K562 (cell line): ENCODE data around the gene DEDD2. TPM values are rescaled to one million over a fixed set of nuclear protein-coding genes. Genes with fewer than 3 reads are reported as not detected.
A peak's percentile ranks its signal among the peaks of the same experiment; 100 is the strongest.

Experiments used
- CHD2 ChIP-seq: IDR thresholded peaks from 2 replicates; pipeline ENCODE4 v1.6.1; 2011; ENCODE audit warnings: low read depth, low read length
- COPS2 ChIP-seq: fragments of 450-650 bp; conservative IDR thresholded peaks from 2 replicates; pipeline ENCODE4 v1.6.1; 2016; ENCODE audit warnings: mild to moderate bottlenecking, moderate library complexity
- FOXK2 ChIP-seq, 2 experiments: fragments of 450-650 bp; IDR thresholded peaks in 1 of 2; conservative IDR thresholded peaks in 1 of 2; 2 replicates each; pipeline ENCODE4 v1.6.1; 2016; ENCODE audit warnings: low read depth in 2 of 2, mild to moderate bottlenecking in 1 of 2
- HDAC1 ChIP-seq, 2 experiments: fragments of 450-650 bp; IDR thresholded peaks; 2 replicates each; pipeline ENCODE4 v1.6.1; 2016 to 2017; ENCODE audit warnings: inconsistent platforms in 1 of 2, mild to moderate bottlenecking in 1 of 2, moderate library complexity in 1 of 2
- KAT7 ChIP-seq: sonication (generic); formaldehyde crosslinking; IDR thresholded peaks from 2 replicates; pipeline ENCODE4 v1.8.0; 2022; ENCODE audit warnings: missing genetic modification reagents, mild to moderate bottlenecking, borderline replicate concordance
- NR2C1 ChIP-seq, 2 experiments: fragments of 450-650 bp; IDR thresholded peaks; 2 replicates each; pipeline ENCODE4 v1.6.1; 2017; ENCODE audit warnings: mild to moderate bottlenecking in 2 of 2, antibody characterized with exemption in 1 of 2, inconsistent platforms in 1 of 2, missing compliant biosample characterization in 1 of 2, missing genetic modification characterization in 1 of 2
- PHF20 ChIP-seq: fragments of 450-650 bp; IDR thresholded peaks from 2 replicates; pipeline ENCODE4 v1.6.1; 2018; ENCODE audit not compliant: partially characterized antibody
- PRMT5 ChIP-seq: sonication (generic); formaldehyde crosslinking; IDR thresholded peaks from 2 replicates; pipeline ENCODE4 v1.5.0; 2020; ENCODE audit warnings: missing genetic modification reagents
- PTTG1 ChIP-seq: fragments of 450-650 bp; IDR thresholded peaks from 2 replicates; pipeline ENCODE4 v1.6.1; 2016; ENCODE audit warnings: low read depth, mild to moderate bottlenecking, missing genetic modification characterization, missing compliant biosample characterization
- PYGO2 ChIP-seq: fragments of 450-650 bp; IDR thresholded peaks from 2 replicates; pipeline ENCODE4 v1.6.1; 2016; ENCODE audit warnings: mild to moderate bottlenecking, missing genetic modification characterization, moderate library complexity, missing compliant biosample characterization
- RBM14 ChIP-seq: fragments of 200-400 bp; formaldehyde crosslinking; IDR thresholded peaks from 2 replicates; pipeline ENCODE4 v1.6.1; 2018; ENCODE audit warnings: low read depth, mild to moderate bottlenecking, low read length, moderate library complexity, borderline replicate concordance; ENCODE audit not compliant: insufficient read depth
- RUNX1 ChIP-seq: sonication (generic); IDR thresholded peaks from 2 replicates; pipeline ENCODE4 v1.6.1; 2016; ENCODE audit warnings: antibody characterized with exemption, low read depth
- SP1 ChIP-seq: sonication (generic); formaldehyde crosslinking; IDR thresholded peaks from 2 replicates; pipeline ENCODE4 v1.8.1; 2022; ENCODE audit warnings: mild to moderate bottlenecking, missing genetic modification reagents
- ZNF696 ChIP-seq: fragments of 250-450 bp; sonication (Bioruptor Pico); conservative IDR thresholded peaks from 2 replicates; pipeline ENCODE4 v1.4.0; 2020; ENCODE audit warnings: mild to moderate bottlenecking, moderate library complexity
- ZSCAN32 ChIP-seq: fragments of 450-650 bp; formaldehyde crosslinking; IDR thresholded peaks from 2 replicates; pipeline ENCODE4 v1.4.0; 2020; ENCODE audit warnings: mild to moderate bottlenecking, moderate library complexity
- polyA plus RNA-seq, 8 experiments: library from polyadenylated mRNA; depleted of rRNA in 4 of 8; stranded (reverse) in 5 of 8; unstranded in 3 of 8; fragments of >200 nt; fragmentation: Nextera tagmentation in 2 of 8; fragmentation: Illumina TruSeq in 1 of 8; extraction: Ambion mirVana in 2 of 8; extraction: Trizol in 1 of 8; gene quantifications; 2 replicates each; pipeline versions ENCODE4 v1.2.1 to v1.2.3, GENCODE V29; 2011 to 2014; ENCODE audit warnings: inconsistent platforms in 1 of 8, missing spikeins in 1 of 8
- total RNA-seq, 7 experiments: library from RNA; depleted of rRNA in 6 of 7; stranded (reverse); fragments of >200 nt in 6 of 7; fragmentation: Illumina TruSeq in 2 of 7; extraction: Trizol in 2 of 7; gene quantifications; 2 replicates each; pipeline versions ENCODE4 v1.2.1 to v1.2.3, GENCODE V29; 2011 to 2021; ENCODE audit warnings: low replicate concordance in 1 of 7
- TF ChIP-seq, protein P1 (sequence below): fragments of 450-650 bp; formaldehyde crosslinking; IDR thresholded peaks from 2 replicates; pipeline ENCODE4 v1.4.0; 2020; ENCODE audit warnings: mild to moderate bottlenecking, moderate library complexity
- TF ChIP-seq, protein P2 (sequence below): fragments of 200-800 bp; sonication (Bioruptor generic); IDR thresholded peaks from 2 replicates; pipeline ENCODE4 v1.6.1; 2017; ENCODE audit warnings: missing genetic modification characterization, missing compliant biosample characterization
- TF ChIP-seq, protein P3 (sequence below), 2 experiments: fragments of 450-650 bp in 1 of 2; IDR thresholded peaks; 2 replicates each; pipeline ENCODE4 v1.6.1; 2011 to 2017; ENCODE audit warnings: low read depth in 2 of 2, antibody characterized with exemption in 1 of 2, borderline replicate concordance in 1 of 2, low read length in 1 of 2, mild to moderate bottlenecking in 1 of 2, mixed read lengths in 1 of 2; ENCODE audit not compliant: control insufficient read depth in 1 of 2
- TF ChIP-seq, protein P4 (sequence below): fragments of 150-350 bp; conservative IDR thresholded peaks from 2 replicates; pipeline ENCODE4 v1.6.1; 2014; ENCODE audit warnings: low read length

The DEDD2 gene
- total and polyA plus RNA-seq, 9 of the 15 experiments (the other 6 are each of a cell fraction or from before 2014, with no cell fraction given) = 4.3 to 43.0 (median 29.2) TPM

DNA sequence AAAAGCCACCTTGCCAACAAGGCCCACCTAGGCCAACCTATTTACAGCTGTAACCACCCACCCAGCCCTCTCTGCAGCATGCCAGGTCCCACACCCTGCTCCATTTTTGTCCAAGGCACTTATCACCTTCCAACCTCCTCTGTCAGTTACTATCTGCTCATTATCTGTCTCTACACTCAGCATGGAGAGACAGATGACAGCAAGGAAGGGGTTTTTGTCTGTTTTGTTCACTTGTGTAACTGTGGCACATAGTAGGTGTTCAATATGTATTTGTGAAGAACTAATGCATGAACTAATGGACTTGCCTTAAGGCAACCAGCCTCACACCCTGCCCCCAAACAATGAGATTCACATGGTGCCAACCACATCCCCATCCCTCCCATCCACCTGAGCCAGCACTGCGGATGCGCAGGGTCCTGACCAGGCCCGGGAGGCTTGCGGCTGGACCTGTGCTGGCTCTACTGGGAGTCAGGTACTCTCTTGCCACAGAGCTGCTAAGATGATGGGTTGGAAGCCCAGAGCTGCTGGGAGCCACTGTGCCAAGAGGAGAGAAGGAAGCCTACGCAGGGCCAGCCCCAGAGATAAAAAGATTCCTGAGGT, 17.3 kb downstream of the DEDD2 start (continued):
- TF ChIP-seq ZNF696 (CRISPR knock-in tag) (no peak), PYGO2 (tag) (no peak), PTTG1 (no peak), COPS2 (no peak), CHD2 (no peak), PRMT5 (CRISPR knock-in tag) (no peak), FOXK2 (conservative IDR thresholded peaks at IDR 0.05 in 1 of 2, IDR thresholded peaks at IDR 0.05 in 1 of 2; ENCODE audit: low read depth in 2 of 2) (peak in 1 of 2 experiments; percentile 58; a peak in 1 of 4 replicates), PHF20 (peak; percentile 62), NR2C1 (IDR thresholded peaks at IDR 0.05) (0 out of 2 replicates have a peak, but pooled peaks have one; percentile 28), NR2C1 (tag; IDR thresholded peaks at IDR 0.05) (no peak), HDAC1 (IDR thresholded peaks at IDR 0.05) (no peak), KAT7 (CRISPR knock-in tag) (no peak), RBM14 (no peak), SP1 (CRISPR knock-in tag) (no peak; the same call in 1 of the 2 replicates), RUNX1 (no peak), ZSCAN32 (CRISPR knock-in tag) (no peak)
- TF ChIP-seq, protein P1, sequence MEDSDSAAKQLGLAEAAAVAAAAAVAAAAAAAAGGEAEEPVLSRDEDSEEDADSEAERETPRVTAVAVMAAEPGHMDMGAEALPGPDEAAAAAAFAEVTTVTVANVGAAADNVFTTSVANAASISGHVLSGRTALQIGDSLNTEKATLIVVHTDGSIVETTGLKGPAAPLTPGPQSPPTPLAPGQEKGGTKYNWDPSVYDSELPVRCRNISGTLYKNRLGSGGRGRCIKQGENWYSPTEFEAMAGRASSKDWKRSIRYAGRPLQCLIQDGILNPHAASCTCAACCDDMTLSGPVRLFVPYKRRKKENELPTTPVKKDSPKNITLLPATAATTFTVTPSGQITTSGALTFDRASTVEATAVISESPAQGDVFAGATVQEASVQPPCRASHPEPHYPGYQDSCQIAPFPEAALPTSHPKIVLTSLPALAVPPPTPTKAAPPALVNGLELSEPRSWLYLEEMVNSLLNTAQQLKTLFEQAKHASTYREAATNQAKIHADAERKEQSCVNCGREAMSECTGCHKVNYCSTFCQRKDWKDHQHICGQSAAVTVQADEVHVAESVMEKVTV (CRISPR knock-in tag) = peak; percentile 31; the same call in 1 of the 2 replicates
- TF ChIP-seq, protein P2, sequence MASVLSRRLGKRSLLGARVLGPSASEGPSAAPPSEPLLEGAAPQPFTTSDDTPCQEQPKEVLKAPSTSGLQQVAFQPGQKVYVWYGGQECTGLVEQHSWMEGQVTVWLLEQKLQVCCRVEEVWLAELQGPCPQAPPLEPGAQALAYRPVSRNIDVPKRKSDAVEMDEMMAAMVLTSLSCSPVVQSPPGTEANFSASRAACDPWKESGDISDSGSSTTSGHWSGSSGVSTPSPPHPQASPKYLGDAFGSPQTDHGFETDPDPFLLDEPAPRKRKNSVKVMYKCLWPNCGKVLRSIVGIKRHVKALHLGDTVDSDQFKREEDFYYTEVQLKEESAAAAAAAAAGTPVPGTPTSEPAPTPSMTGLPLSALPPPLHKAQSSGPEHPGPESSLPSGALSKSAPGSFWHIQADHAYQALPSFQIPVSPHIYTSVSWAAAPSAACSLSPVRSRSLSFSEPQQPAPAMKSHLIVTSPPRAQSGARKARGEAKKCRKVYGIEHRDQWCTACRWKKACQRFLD (CRISPR knock-in tag) = 0 out of 2 replicates have a peak, but pooled peaks have one; percentile 31
- TF ChIP-seq, protein P3, sequence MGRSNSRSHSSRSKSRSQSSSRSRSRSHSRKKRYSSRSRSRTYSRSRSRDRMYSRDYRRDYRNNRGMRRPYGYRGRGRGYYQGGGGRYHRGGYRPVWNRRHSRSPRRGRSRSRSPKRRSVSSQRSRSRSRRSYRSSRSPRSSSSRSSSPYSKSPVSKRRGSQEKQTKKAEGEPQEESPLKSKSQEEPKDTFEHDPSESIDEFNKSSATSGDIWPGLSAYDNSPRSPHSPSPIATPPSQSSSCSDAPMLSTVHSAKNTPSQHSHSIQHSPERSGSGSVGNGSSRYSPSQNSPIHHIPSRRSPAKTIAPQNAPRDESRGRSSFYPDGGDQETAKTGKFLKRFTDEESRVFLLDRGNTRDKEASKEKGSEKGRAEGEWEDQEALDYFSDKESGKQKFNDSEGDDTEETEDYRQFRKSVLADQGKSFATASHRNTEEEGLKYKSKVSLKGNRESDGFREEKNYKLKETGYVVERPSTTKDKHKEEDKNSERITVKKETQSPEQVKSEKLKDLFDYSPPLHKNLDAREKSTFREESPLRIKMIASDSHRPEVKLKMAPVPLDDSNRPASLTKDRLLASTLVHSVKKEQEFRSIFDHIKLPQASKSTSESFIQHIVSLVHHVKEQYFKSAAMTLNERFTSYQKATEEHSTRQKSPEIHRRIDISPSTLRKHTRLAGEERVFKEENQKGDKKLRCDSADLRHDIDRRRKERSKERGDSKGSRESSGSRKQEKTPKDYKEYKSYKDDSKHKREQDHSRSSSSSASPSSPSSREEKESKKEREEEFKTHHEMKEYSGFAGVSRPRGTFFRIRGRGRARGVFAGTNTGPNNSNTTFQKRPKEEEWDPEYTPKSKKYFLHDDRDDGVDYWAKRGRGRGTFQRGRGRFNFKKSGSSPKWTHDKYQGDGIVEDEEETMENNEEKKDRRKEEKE (IDR thresholded peaks at IDR 0.05; ENCODE audit: borderline replicate concordance in 1 of 2, control insufficient read depth in 1 of 2, low read depth in 2 of 2, low read length in 1 of 2) = no peak
- TF ChIP-seq, protein P4, sequence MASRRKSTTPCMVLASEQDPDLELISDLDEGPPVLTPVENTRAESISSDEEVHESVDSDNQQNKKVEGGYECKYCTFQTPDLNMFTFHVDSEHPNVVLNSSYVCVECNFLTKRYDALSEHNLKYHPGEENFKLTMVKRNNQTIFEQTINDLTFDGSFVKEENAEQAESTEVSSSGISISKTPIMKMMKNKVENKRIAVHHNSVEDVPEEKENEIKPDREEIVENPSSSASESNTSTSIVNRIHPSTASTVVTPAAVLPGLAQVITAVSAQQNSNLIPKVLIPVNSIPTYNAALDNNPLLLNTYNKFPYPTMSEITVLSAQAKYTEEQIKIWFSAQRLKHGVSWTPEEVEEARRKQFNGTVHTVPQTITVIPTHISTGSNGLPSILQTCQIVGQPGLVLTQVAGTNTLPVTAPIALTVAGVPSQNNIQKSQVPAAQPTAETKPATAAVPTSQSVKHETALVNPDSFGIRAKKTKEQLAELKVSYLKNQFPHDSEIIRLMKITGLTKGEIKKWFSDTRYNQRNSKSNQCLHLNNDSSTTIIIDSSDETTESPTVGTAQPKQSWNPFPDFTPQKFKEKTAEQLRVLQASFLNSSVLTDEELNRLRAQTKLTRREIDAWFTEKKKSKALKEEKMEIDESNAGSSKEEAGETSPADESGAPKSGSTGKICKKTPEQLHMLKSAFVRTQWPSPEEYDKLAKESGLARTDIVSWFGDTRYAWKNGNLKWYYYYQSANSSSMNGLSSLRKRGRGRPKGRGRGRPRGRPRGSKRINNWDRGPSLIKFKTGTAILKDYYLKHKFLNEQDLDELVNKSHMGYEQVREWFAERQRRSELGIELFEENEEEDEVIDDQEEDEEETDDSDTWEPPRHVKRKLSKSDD = no peak
